Measurements from ENCODE around the gene DSN1.
A peak's percentile ranks its signal among the peaks of the same experiment; 100 is the strongest.

Gene DSN1

DNA sequence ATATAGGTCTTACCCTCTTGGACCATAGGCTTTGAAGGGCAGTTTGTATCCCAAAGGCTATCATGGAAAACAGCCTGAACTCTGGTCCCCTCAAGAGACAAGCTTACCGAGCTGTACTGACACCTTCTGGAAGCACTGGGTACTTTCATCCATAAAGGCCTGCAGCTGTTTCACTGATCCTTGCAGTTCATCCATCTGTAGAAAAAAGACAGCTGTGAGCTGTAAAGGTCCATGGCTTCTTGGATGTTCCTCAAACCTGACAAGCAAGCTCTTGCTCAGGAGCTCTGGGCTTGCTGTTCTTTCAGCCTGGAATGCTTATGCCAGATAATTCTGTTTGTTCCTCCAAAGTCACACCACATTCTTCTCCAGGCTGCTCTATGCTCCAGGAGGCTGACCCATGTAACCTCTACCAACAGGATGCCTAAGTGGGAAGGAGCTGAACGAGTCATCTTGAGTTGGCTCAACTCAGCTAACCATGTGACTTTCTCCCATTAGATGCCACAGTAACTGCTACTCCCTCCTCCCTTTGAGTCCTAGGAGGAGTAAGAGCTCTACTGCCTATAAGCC lies 18.8 kb downstream of the DSN1 start:
- no peak overlapping the region for H3K4me3 ChIP-seq (ENCODE audit: low read depth, low read length)
- peak; percentile 74 for DNase-seq (ENCODE audit: low read depth, low spot score)
- in situ Hi-C loops (cut with HindIII; ENCODE audit: low sequenced_read_pairs) = no loop called here
- TF ChIP-seq CTCF (IDR thresholded peaks at IDR 0.05; ENCODE audit: low read depth, low read length) = peak; percentile 86

DNA sequence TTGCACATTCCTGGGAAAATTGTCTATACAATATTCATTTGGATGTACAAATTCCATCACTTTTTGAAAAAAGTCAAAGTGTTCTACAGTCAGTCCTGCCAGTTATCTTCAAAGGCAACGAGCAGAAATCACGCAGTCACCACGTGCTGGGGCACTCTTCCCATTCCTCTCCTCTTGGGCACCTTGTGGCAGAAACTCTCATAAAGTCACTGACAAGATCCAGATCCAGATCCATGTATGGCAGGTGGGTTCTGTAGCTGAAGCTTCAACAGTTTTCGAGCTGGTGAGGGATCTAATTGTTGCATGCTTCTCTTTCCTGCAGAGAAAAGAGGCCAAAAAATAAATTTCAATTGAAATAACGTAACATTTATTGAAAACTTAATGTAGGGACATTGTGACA lies 21.0 kb downstream of the DSN1 start:
- H3K4me3 ChIP-seq (ENCODE audit: low read depth, low read length) = no peak overlapping the region
- TF ChIP-seq CTCF (IDR thresholded peaks at IDR 0.05; ENCODE audit: low read depth, low read length) = no peak
- in situ Hi-C loops (cut with HindIII; ENCODE audit: low sequenced_read_pairs) = no loop called here
- DNase-seq (ENCODE audit: low read depth, low spot score) = no peak

GRCh38 chr20:36745927-36746659 lies 27.5 kb downstream of the DSN1 start, which contains the start of gene NDRG3:
Gene NDRG3 (minus strand): TSS chr20:36746090. CDS start chr20:36721735, 24,355 bp downstream.
- no peak for TF ChIP-seq CTCF (IDR thresholded peaks at IDR 0.05; ENCODE audit: low read depth, low read length)
- peak; percentile 91 for DNase-seq (ENCODE audit: low read depth, low spot score)
- peak within 1 kb of the TSS; percentile 77 for H3K4me3 ChIP-seq (ENCODE audit: low read depth, low read length)
- in situ Hi-C loops (cut with HindIII; ENCODE audit: low sequenced_read_pairs) = no loop called here

- peak; percentile 8 for DNase-seq (ENCODE audit: low read depth, low spot score)
- peak overlapping the region; percentile 77 for H3K4me3 ChIP-seq (ENCODE audit: low read depth, low read length)
- TF ChIP-seq CTCF (IDR thresholded peaks at IDR 0.05; ENCODE audit: low read depth, low read length) = no peak
- in situ Hi-C loops (cut with HindIII; ENCODE audit: low sequenced_read_pairs) = no loop called here
Observed at GRCh38 chr20:36745234-36745926, 28.2 kb downstream of the DSN1 start.

DNA sequence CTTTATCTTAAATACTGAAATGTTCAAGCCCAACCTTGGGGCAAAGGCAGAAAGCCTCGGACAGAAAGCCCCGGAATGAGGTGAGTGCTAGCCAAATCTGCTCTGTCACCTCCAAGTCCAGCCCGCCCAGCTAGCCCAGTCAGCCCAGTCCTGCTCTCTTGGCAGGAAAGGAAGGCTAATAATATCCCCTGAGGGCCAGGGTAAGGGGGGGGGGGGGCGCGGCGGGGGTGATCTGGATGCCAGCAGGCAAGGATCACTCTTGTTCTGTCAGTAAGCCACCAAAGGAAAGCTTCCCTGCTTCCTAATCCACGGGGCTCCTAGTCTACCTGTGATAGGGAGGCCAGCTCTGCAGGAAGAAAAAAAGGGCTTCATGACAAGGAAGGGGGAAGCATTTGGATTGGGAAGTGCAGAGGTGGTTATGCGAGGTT lies 28.8 kb downstream of the DSN1 start:
- peak; percentile 22 for DNase-seq (ENCODE audit: low read depth, low spot score)
- in situ Hi-C loops (cut with HindIII; ENCODE audit: low sequenced_read_pairs) = no loop called here
- H3K4me3 ChIP-seq (ENCODE audit: low read depth, low read length) = peak overlapping the region; percentile 77
- TF ChIP-seq CTCF (IDR thresholded peaks at IDR 0.05; ENCODE audit: low read depth, low read length) = no peak

DNA sequence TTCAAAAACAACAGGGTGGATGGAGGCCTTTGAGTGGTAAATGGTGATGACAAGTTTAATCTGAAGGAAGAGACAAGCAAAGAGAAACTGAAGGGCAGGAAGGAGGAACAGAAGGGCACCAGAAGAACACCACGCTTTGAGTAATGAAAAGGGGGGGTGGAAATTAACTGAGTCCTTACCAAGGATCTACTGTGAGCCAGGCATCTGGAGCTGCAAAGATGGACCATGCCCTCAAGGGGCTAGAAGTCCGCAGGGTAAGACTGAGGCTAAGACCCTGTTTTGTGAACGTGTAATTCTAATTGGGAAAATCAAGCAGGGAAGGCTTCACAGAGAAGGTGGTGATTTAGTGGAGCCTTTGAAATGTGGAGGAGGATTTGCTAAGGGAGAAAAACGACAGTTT lies 29.3 kb downstream of the DSN1 start:
- TF ChIP-seq CTCF (IDR thresholded peaks at IDR 0.05; ENCODE audit: low read depth, low read length) = no peak
- no peak for DNase-seq (ENCODE audit: low read depth, low spot score)
- no peak overlapping the region for H3K4me3 ChIP-seq (ENCODE audit: low read depth, low read length)
- in situ Hi-C loops (cut with HindIII; ENCODE audit: low sequenced_read_pairs) = no loop called here
